ENCODE results near the gene FAM120A. TPM values are rescaled to one million over a fixed set of nuclear protein-coding genes. Genes with fewer than 3 reads are reported as not detected.
A peak's percentile ranks its signal among the peaks of the same experiment; 100 is the strongest.

FAM120A gene
- polyA plus RNA-seq, 6 donors from 2014 or later: 6.8 to 16.7 (median 11.0) TPM

- DNase-seq (no peak), ATAC-seq (ENCODE audit: low read depth in 2 of 2) (no peak)
- Mint-ChIP-seq H3K27me3 (no peaks in the 10 kb centered on the region), H3K36me3 (peaks cover 5 to 12% of the 10 kb centered on the region in 2 donors), H3K9me3 (no peaks in the 10 kb centered on the region), H3K27ac (peak overlapping the region in 1 of 6 donors; percentile 31), H3K4me1 (peaks cover 0 to 8% (median 3%) of the 10 kb centered on the region in 3 donors), H3K4me3 (no peak overlapping the region)
Observed at GRCh38 chr9:93541005-93541404, 89.5 kb downstream of the FAM120A start.

- no peak for ATAC-seq (ENCODE audit: low read depth in 2 of 2)
- Mint-ChIP-seq H3K27ac (peak overlapping the region in 1 of 6 donors; percentile 78), H3K27me3 (no peaks in the 10 kb centered on the region), H3K9me3 (no peaks in the 10 kb centered on the region), H3K4me1 (peaks cover 0 to 8% (median 3%) of the 10 kb centered on the region in 3 donors), H3K36me3 (peaks cover 5 to 12% of the 10 kb centered on the region in 2 donors), H3K4me3 (no peak overlapping the region)
- no peak for DNase-seq
Observed at GRCh38 chr9:93541581-93542349, 90.3 kb downstream of the FAM120A start.

GRCh38 chr9:93543117-93543516 lies 91.6 kb downstream of the FAM120A start:
- Mint-ChIP-seq H3K4me3 (no peak overlapping the region), H3K36me3 (peaks cover 9 to 12% of the 10 kb centered on the region in 2 donors), H3K27ac (no peak overlapping the region), H3K9me3 (no peaks in the 10 kb centered on the region), H3K27me3 (no peaks in the 10 kb centered on the region), H3K4me1 (peaks cover 0 to 8% (median 6%) of the 10 kb centered on the region in 3 donors)
- DNase-seq (no peak), ATAC-seq (ENCODE audit: low read depth in 2 of 2) (no peak)

GRCh38 chr9:93546356-93546755 lies 94.9 kb downstream of the FAM120A start:
- no peak for ATAC-seq (ENCODE audit: low read depth in 2 of 2)
- peaks cover 12 to 14% of the 10 kb centered on the region in 2 donors for H3K36me3 Mint-ChIP-seq
- H3K4me3 Mint-ChIP-seq: no peak overlapping the region
- no peak for DNase-seq
- peak overlapping the region in 1 of 6 donors; percentile 41 for H3K27ac Mint-ChIP-seq
- no peaks in the 10 kb centered on the region for H3K27me3 Mint-ChIP-seq
- H3K4me1 Mint-ChIP-seq: peaks cover 0 to 8% (median 6%) of the 10 kb centered on the region in 3 donors
- no peaks in the 10 kb centered on the region for H3K9me3 Mint-ChIP-seq

- ATAC-seq (ENCODE audit: low read depth in 2 of 2) (no peak), DNase-seq (no peak)
- H3K36me3 Mint-ChIP-seq: peaks cover 21 to 22% of the 10 kb centered on the region in 2 donors
- H3K9me3 Mint-ChIP-seq: no peaks in the 10 kb centered on the region
- H3K4me1 Mint-ChIP-seq: peaks cover 0 to 8% (median 6%) of the 10 kb centered on the region in 3 donors
- no peak overlapping the region for H3K27ac Mint-ChIP-seq
- H3K4me3 Mint-ChIP-seq: no peak overlapping the region
- no peaks in the 10 kb centered on the region for H3K27me3 Mint-ChIP-seq
Observed at GRCh38 chr9:93549611-93550010, 98.1 kb downstream of the FAM120A start.

GRCh38 chr9:93552923-93553322 lies 101.4 kb downstream of the FAM120A start:
- Mint-ChIP-seq H3K9me3 (no peaks in the 10 kb centered on the region), H3K4me3 (no peak overlapping the region), H3K36me3 (peaks cover 12 to 18% of the 10 kb centered on the region in 2 donors), H3K4me1 (no peaks in the 10 kb centered on the region), H3K27me3 (no peaks in the 10 kb centered on the region), H3K27ac (peak overlapping the region in 1 of 6 donors; percentile 28)
- ATAC-seq (ENCODE audit: low read depth in 2 of 2) (no peak), DNase-seq (no peak)

GRCh38 chr9:93555370-93555769 lies 103.9 kb downstream of the FAM120A start:
- Mint-ChIP-seq H3K4me3 (no peak overlapping the region), H3K4me1 (no peaks in the 10 kb centered on the region), H3K9me3 (no peaks in the 10 kb centered on the region), H3K27me3 (no peaks in the 10 kb centered on the region), H3K27ac (no peak overlapping the region), H3K36me3 (peaks cover 7 to 26% of the 10 kb centered on the region in 2 donors)
- ATAC-seq (ENCODE audit: low read depth in 2 of 2) (no peak), DNase-seq (no peak)

GRCh38 chr9:93557366-93558137 lies 106.1 kb downstream of the FAM120A start:
- no peak for DNase-seq
- Mint-ChIP-seq H3K27me3 (no peaks in the 10 kb centered on the region), H3K27ac (peak overlapping the region in 1 of 6 donors; percentile 51), H3K4me1 (no peaks in the 10 kb centered on the region), H3K36me3 (peaks cover 8 to 16% of the 10 kb centered on the region in 2 donors), H3K4me3 (no peak overlapping the region), H3K9me3 (no peaks in the 10 kb centered on the region)
- no peak for ATAC-seq (ENCODE audit: low read depth in 2 of 2)

GRCh38 chr9:93558503-93558902 lies 107.0 kb downstream of the FAM120A start:
- H3K27me3 Mint-ChIP-seq: no peaks in the 10 kb centered on the region
- no peak overlapping the region for H3K4me3 Mint-ChIP-seq
- no peaks in the 10 kb centered on the region for H3K9me3 Mint-ChIP-seq
- DNase-seq: no peak
- peaks cover 8 to 26% of the 10 kb centered on the region in 2 donors for H3K36me3 Mint-ChIP-seq
- peak overlapping the region in 1 of 6 donors; percentile 22 for H3K27ac Mint-ChIP-seq
- no peak for ATAC-seq (ENCODE audit: low read depth in 2 of 2)
- no peaks in the 10 kb centered on the region for H3K4me1 Mint-ChIP-seq

GRCh38 chr9:93560991-93561390 lies 109.5 kb downstream of the FAM120A start:
- DNase-seq (no peak), ATAC-seq (ENCODE audit: low read depth in 2 of 2) (no peak)
- peaks cover 8 to 19% of the 10 kb centered on the region in 2 donors for H3K36me3 Mint-ChIP-seq
- no peaks in the 10 kb centered on the region for H3K9me3 Mint-ChIP-seq
- H3K27ac Mint-ChIP-seq: no peak overlapping the region
- no peaks in the 10 kb centered on the region for H3K27me3 Mint-ChIP-seq
- no peak overlapping the region for H3K4me3 Mint-ChIP-seq
- peaks cover 0 to 5% (median under 1%) of the 10 kb centered on the region in 3 donors for H3K4me1 Mint-ChIP-seq

- Mint-ChIP-seq H3K4me1 (peaks cover 5 to 9% (median 7%) of the 10 kb centered on the region in 3 donors), H3K36me3 (peaks cover 8 to 19% of the 10 kb centered on the region in 2 donors), H3K27me3 (no peaks in the 10 kb centered on the region), H3K9me3 (no peaks in the 10 kb centered on the region), H3K4me3 (no peak overlapping the region), H3K27ac (no peak overlapping the region)
- no peak for DNase-seq
- no peak for ATAC-seq (ENCODE audit: low read depth in 2 of 2)
Observed at GRCh38 chr9:93562157-93562556, 110.7 kb downstream of the FAM120A start.

GRCh38 chr9:93565089-93565488 lies 113.6 kb downstream of the FAM120A start:
- no peak for DNase-seq
- Mint-ChIP-seq H3K27me3 (no peaks in the 10 kb centered on the region), H3K27ac (no peak overlapping the region), H3K4me3 (no peak overlapping the region), H3K4me1 (peaks cover 21 to 23% (median 22%) of the 10 kb centered on the region in 3 donors), H3K36me3 (peaks cover 8 to 11% of the 10 kb centered on the region in 2 donors), H3K9me3 (no peaks in the 10 kb centered on the region)
- no peak for ATAC-seq (ENCODE audit: low read depth in 2 of 2)

- Mint-ChIP-seq H3K4me3 (peak overlapping the region; percentile 80 to 92 (median 88)), H3K4me1 (peaks cover 21 to 26% (median 23%) of the 10 kb centered on the region in 3 donors), H3K9me3 (peaks cover 0 to 3% (median 0%) of the 10 kb centered on the region in 7 donors), H3K36me3 (peaks cover 8 to 11% of the 10 kb centered on the region in 2 donors), H3K27ac (peak overlapping the region; percentile 87 to 96 (median 94)), H3K27me3 (no peaks in the 10 kb centered on the region)
- DNase-seq (peak; percentile 99), ATAC-seq (ENCODE audit: low read depth in 2 of 2) (peak; percentile 95 to 97)
Observed at GRCh38 chr9:93566408-93567270, 115.2 kb downstream of the FAM120A start.

All from naive B cell (primary cell).